Right lobe of liver (tissue), 6 donors: ENCODE data around the gene DIAPH3. TPM values are rescaled to one million over a fixed set of nuclear protein-coding genes. Genes with fewer than 3 reads are reported as not detected.

Source experiments
- ATAC-seq, 4 donors: fragments of 200-7000 bp; cut with Tn5 transposase; one replicate each; pipeline ENCODE4 v1.9.1; 2020; ENCODE audit warnings: mild to moderate bottlenecking in 4 of 4, moderate library complexity in 4 of 4
- DNase-seq, 3 donors: peaks; one replicate each; pipeline ENCODE4 v3.0.0-alpha.2; 2020
- H3K27ac ChIP-seq, 3 donors: fragments of 200-600 bp; one replicate each; pipeline ENCODE4 v1.8.0; 2022
- H3K27me3 ChIP-seq, 2 donors: fragments of 200-600 bp; one replicate each; pipeline ENCODE4 v1.8.0; 2022
- H3K36me3 ChIP-seq, 4 donors: fragments of 200-600 bp; sonication (generic) in 1 of 4; one replicate each; pipeline versions ENCODE4 v1.5.1 to v1.8.0; 2017 to 2022; ENCODE audit warnings: control low read depth in 1 of 4
- H3K4me1 ChIP-seq, 4 donors: fragments of 200-600 bp; sonication (generic) in 1 of 4; one replicate each; pipeline versions ENCODE4 v1.5.1 to v1.8.0; 2017 to 2022; ENCODE audit warnings: control low read depth in 1 of 4
- H3K4me3 ChIP-seq, 3 donors: fragments of 200-600 bp; one replicate each; pipeline ENCODE4 v1.8.0; 2022
- H3K9me3 ChIP-seq, 4 donors: fragments of 200-600 bp; sonication (generic) in 1 of 4; one replicate each; pipeline versions ENCODE4 v1.5.1 to v1.8.0; 2017 to 2022; ENCODE audit warnings: control low read depth in 1 of 4
- CTCF ChIP-seq, 4 donors: fragments of 200-600 bp in 3 of 4; fragments of 450-650 bp in 1 of 4; IDR thresholded peaks; one replicate each; pipeline versions ENCODE4 v1.5.1 to v1.8.0; 2016 to 2022; ENCODE audit warnings: antibody characterized with exemption in 4 of 4, mild to moderate bottlenecking in 2 of 4
- POLR2A ChIP-seq: fragments of 450-650 bp; IDR thresholded peaks from one replicate; pipeline ENCODE4 v1.6.1; 2017; ENCODE audit warnings: antibody characterized with exemption, mild to moderate bottlenecking
- WGBS: methylation state at CpG from one replicate; pipeline ENCODE4 v1.1.6; 2018; ENCODE audit warnings: low coverage, low lambda C conversion rate; ENCODE audit not compliant: insufficient coverage; ENCODE audit errors: missing lambda C conversion rate; 5-methylcytosine and 5-hydroxymethylcytosine counted together
- intact Hi-C, 2 donors: fragments of 100-400 bp; cut with DNase I; formaldehyde crosslinking; loops; one replicate each; pipeline versions ENCODE4 v1.11.2 to v1.14.1; 2022
- total RNA-seq, 6 experiments: library from RNA; depleted of rRNA in 2 of 6; stranded (reverse); fragments of >200 nt in 2 of 6; fragmentation: NEBNext Ultra II Directional in 3 of 6; extraction: Animal tissue kit (Norgen Biotek cat#: 25700) in 3 of 6; gene quantifications; one replicate each; pipeline versions ENCODE4 v1.1.0 to v1.2.4, GENCODE V29; 2016 to 2023
- donor health status: DM: no; HTN: yes; CAD: no.
- donor health status: DM: no; HTN: no; CAD: no.
- donor health status: DM: no; HTN: no; CAD: no.
- donor health status: DM: no; HTN: yes; CAD: no.
- donor health status: DM: no; HTN: yes; CAD: no.

The DIAPH3 gene
- total RNA-seq, 6 experiments from 2014 or later, result 0.10 to 1.6 (median 0.93) TPM; not detected in 1

GRCh38 chr13:59873856-59874255, 289.9 kb downstream of the DIAPH3 start:
- intact Hi-C loops, result no loop called here
- Histone ChIP-seq H3K36me3 (no peaks in the 10 kb centered on the region), H3K9me3 (no peaks in the 10 kb centered on the region), H3K27me3 (no peaks in the 10 kb centered on the region), H3K27ac (no peak overlapping the region), H3K4me3 (no peak overlapping the region), H3K4me1 (no peaks in the 10 kb centered on the region)
- WGBS, result 98% methylated on average over 7 of the region's 7 CpGs
- TF ChIP-seq POLR2A (no peak), CTCF (IDR thresholded peaks at IDR 0.05) (no peak)
- ATAC-seq, result no peak
- DNase-seq, result no peak

GRCh38 chr13:59873309-59873708, 290.4 kb downstream of the DIAPH3 start:
- Histone ChIP-seq H3K27me3 (no peaks in the 10 kb centered on the region), H3K36me3 (no peaks in the 10 kb centered on the region), H3K4me1 (no peaks in the 10 kb centered on the region), H3K9me3 (no peaks in the 10 kb centered on the region), H3K4me3 (no peak overlapping the region), H3K27ac (no peak overlapping the region)
- TF ChIP-seq POLR2A (no peak), CTCF (IDR thresholded peaks at IDR 0.05) (no peak)
- ATAC-seq (no peak), DNase-seq (no peak)
- 82% methylated on average over 3 of the region's 3 CpGs for WGBS
- intact Hi-C loops, result no loop called here

- H3K9me3 ChIP-seq, result no peaks in the 10 kb centered on the region
- TF ChIP-seq POLR2A (no peak), CTCF (IDR thresholded peaks at IDR 0.05) (no peak)
- H3K4me3 ChIP-seq, result no peak overlapping the region
- intact Hi-C loops, result no loop called here
- H3K36me3 ChIP-seq, result no peaks in the 10 kb centered on the region
- no peaks in the 10 kb centered on the region for H3K4me1 ChIP-seq
- ATAC-seq (no peak), DNase-seq (no peak)
- H3K27ac ChIP-seq, result no peak overlapping the region
- no peaks in the 10 kb centered on the region for H3K27me3 ChIP-seq
- 81% methylated on average over 5 of the region's 5 CpGs for WGBS
Measured at GRCh38 chr13:59867867-59868266, 295.9 kb downstream of the DIAPH3 start.

- 44% methylated on average over 3 of the region's 3 CpGs for WGBS
- ATAC-seq, result no peak
- no peaks in the 10 kb centered on the region for H3K9me3 ChIP-seq
- no peak for TF ChIP-seq CTCF (IDR thresholded peaks at IDR 0.05)
- no peak for TF ChIP-seq POLR2A
- H3K4me1 ChIP-seq, result no peaks in the 10 kb centered on the region
- no peaks in the 10 kb centered on the region for H3K36me3 ChIP-seq
- intact Hi-C loops, result no loop called here
- no peak overlapping the region for H3K27ac ChIP-seq
- H3K27me3 ChIP-seq, result no peaks in the 10 kb centered on the region
- no peak overlapping the region for H3K4me3 ChIP-seq
- no peak for DNase-seq
Measured at GRCh38 chr13:59865398-59865797, 298.3 kb downstream of the DIAPH3 start.

- Histone ChIP-seq H3K36me3 (no peaks in the 10 kb centered on the region), H3K27me3 (no peaks in the 10 kb centered on the region), H3K9me3 (no peaks in the 10 kb centered on the region), H3K27ac (no peak overlapping the region), H3K4me3 (no peak overlapping the region), H3K4me1 (no peaks in the 10 kb centered on the region)
- DNase-seq (no peak), ATAC-seq (no peak)
- intact Hi-C loops, result no loop called here
- TF ChIP-seq POLR2A, result no peak
- TF ChIP-seq CTCF (IDR thresholded peaks at IDR 0.05), result no peak
- 55% methylated on average over 1 of the region's 1 CpG for WGBS
Measured at GRCh38 chr13:59863621-59864020, 300.1 kb downstream of the DIAPH3 start.
